SK-N-SH treated with all-trans-retinoic acid at 6 μM for 48 hours (cell line): Measurements from ENCODE around the gene TTC39C.

Experiments used
- ATAC-seq: fragments of 200-7000 bp; cut with Tn5 transposase; 3 replicates; pipeline ENCODE4 v1.9.1; 2020; ENCODE audit warnings: mild to moderate bottlenecking, moderate library complexity
- ARNTL ChIP-seq: fragments of 450-650 bp; formaldehyde crosslinking; IDR thresholded peaks from 2 replicates; pipeline ENCODE4 v1.5.0; 2020; ENCODE audit warnings: low read depth, mild to moderate bottlenecking, moderate library complexity, borderline replicate concordance
- BACH2 ChIP-seq: fragments of 250-450 bp; sonication (Bioruptor Pico); IDR thresholded peaks from 2 replicates; pipeline ENCODE4 v1.9.0; 2021; ENCODE audit warnings: mild to moderate bottlenecking, borderline replicate concordance
- CREB5 ChIP-seq: fragments of 250-450 bp; sonication (Bioruptor Pico); IDR thresholded peaks from 2 replicates; pipeline ENCODE4 v1.5.1; 2020; ENCODE audit warnings: low read depth, mild to moderate bottlenecking, moderate library complexity
- ESRRG ChIP-seq: fragments of 250-450 bp; sonication (Bioruptor Pico); IDR thresholded peaks from 2 replicates; pipeline ENCODE4 v1.6.1; 2021; ENCODE audit warnings: mild to moderate bottlenecking
- OSR1 ChIP-seq: fragments of 250-450 bp; sonication (Bioruptor Pico); IDR thresholded peaks from 2 replicates; pipeline ENCODE4 v1.8.0; 2022; ENCODE audit warnings: moderate library complexity, mild to moderate bottlenecking, inconsistent platforms
- PATZ1 ChIP-seq: fragments of 250-450 bp; sonication (Bioruptor Pico); IDR thresholded peaks from 2 replicates; pipeline ENCODE4 v1.8.0; 2020; ENCODE audit warnings: mild to moderate bottlenecking, moderate library complexity, borderline replicate concordance
- POU6F1 ChIP-seq: fragments of 250-450 bp; sonication (Bioruptor Pico); IDR thresholded peaks from 2 replicates; pipeline ENCODE4 v1.8.0; 2021; ENCODE audit warnings: low read depth, mild to moderate bottlenecking, moderate library complexity, borderline replicate concordance
- PPARA ChIP-seq: fragments of 250-450 bp; sonication (Bioruptor Pico); IDR thresholded peaks from 2 replicates; pipeline ENCODE4 v1.5.0; 2020; ENCODE audit warnings: mild to moderate bottlenecking, borderline replicate concordance
- RARB ChIP-seq: fragments of 250-450 bp; sonication (Bioruptor Pico); IDR thresholded peaks from 2 replicates; pipeline ENCODE4 v1.8.0; 2021; ENCODE audit warnings: mild to moderate bottlenecking, moderate library complexity
- SNAI2 ChIP-seq: fragments of 250-450 bp; sonication (Bioruptor Pico); IDR thresholded peaks from 2 replicates; pipeline ENCODE4 v1.5.0; 2020; ENCODE audit warnings: mild to moderate bottlenecking, moderate library complexity
- TCF4 ChIP-seq: fragments of 250-450 bp; sonication (Bioruptor Pico); IDR thresholded peaks from 2 replicates; pipeline ENCODE4 v1.8.0; 2021; ENCODE audit warnings: mild to moderate bottlenecking, moderate library complexity, borderline replicate concordance
- TOX ChIP-seq: fragments of 250-450 bp; sonication (Bioruptor Pico); IDR thresholded peaks from 2 replicates; pipeline ENCODE4 v1.8.0; 2021; ENCODE audit warnings: mild to moderate bottlenecking, moderate library complexity, borderline replicate concordance
- TSHZ2 ChIP-seq: fragments of 250-450 bp; sonication (Bioruptor Pico); IDR thresholded peaks from 2 replicates; pipeline ENCODE4 v1.5.0; 2020; ENCODE audit warnings: mild to moderate bottlenecking, moderate library complexity
- ZFP3 ChIP-seq: fragments of 250-450 bp; sonication (Bioruptor Pico); IDR thresholded peaks from 2 replicates; pipeline ENCODE4 v1.5.0; 2020; ENCODE audit warnings: mild to moderate bottlenecking, moderate library complexity
- ZFP30 ChIP-seq: fragments of 450-650 bp; formaldehyde crosslinking; IDR thresholded peaks from 2 replicates; pipeline ENCODE4 v1.5.0; 2022; ENCODE audit warnings: mild to moderate bottlenecking, moderate library complexity
- ZNF565 ChIP-seq: fragments of 450-650 bp; formaldehyde crosslinking; conservative IDR thresholded peaks from 2 replicates; pipeline ENCODE4 v1.5.0; 2020; ENCODE audit warnings: low read depth, mild to moderate bottlenecking, moderate library complexity
- ZNF70 ChIP-seq: fragments of 450-650 bp; formaldehyde crosslinking; IDR thresholded peaks from 2 replicates; pipeline ENCODE4 v1.5.0; 2020; ENCODE audit warnings: mild to moderate bottlenecking, moderate library complexity

The TTC39C gene

GRCh38 chr18:24039671-24040070 lies 25.1 kb downstream of the TTC39C start:
- no peak for TF ChIP-seq PPARA (CRISPR knock-in tag)
- no peak for TF ChIP-seq CREB5 (CRISPR knock-in tag)
- TF ChIP-seq ZFP30: no peak
- TF ChIP-seq BACH2 (CRISPR knock-in tag): no peak
- TF ChIP-seq TSHZ2 (CRISPR knock-in tag): no peak
- TF ChIP-seq RARB: no peak
- no peak for TF ChIP-seq ZFP3 (CRISPR knock-in tag)

DNA sequence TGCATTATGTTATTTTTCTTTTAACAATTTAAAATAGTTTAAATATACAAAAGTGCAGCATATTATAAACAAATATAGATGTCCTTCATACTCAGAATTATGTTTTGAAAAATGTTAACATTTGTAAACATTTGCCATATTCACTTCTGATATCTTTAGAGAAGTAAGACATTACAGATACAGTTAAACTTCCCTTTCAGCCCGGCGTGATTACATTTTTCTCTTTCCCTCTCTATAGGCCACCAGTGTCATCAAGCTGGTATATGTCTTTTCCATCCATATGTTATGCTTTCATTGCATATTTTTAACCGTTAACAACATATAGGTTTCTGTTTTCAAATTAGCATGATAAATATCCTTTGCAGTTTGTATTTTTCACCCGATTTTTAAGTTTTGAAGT lies 27.1 kb downstream of the TTC39C start:
- no peak for ATAC-seq
- TF ChIP-seq ESRRG (CRISPR knock-in tag): no peak
- TF ChIP-seq POU6F1 (CRISPR knock-in tag): no peak
- no peak for TF ChIP-seq BACH2 (CRISPR knock-in tag)
- no peak for TF ChIP-seq PATZ1 (CRISPR knock-in tag)
- no peak for TF ChIP-seq TCF4 (CRISPR knock-in tag)
- TF ChIP-seq ZFP3 (CRISPR knock-in tag): no peak
- no peak for TF ChIP-seq ZNF565 (CRISPR knock-in tag)
- no peak for TF ChIP-seq SNAI2 (CRISPR knock-in tag)
- no peak for TF ChIP-seq ARNTL (CRISPR knock-in tag)
- no peak for TF ChIP-seq OSR1 (CRISPR knock-in tag)
- no peak for TF ChIP-seq RARB

More at GRCh38 chr18:24039671-24040070, 25.1 kb downstream of the TTC39C start:
- no peak for ATAC-seq

GRCh38 chr18:24043403-24043802 lies 28.8 kb downstream of the TTC39C start:
- ATAC-seq: no peak
- no peak for TF ChIP-seq ESRRG (CRISPR knock-in tag)
- TF ChIP-seq POU6F1 (CRISPR knock-in tag): no peak
- TF ChIP-seq, all 23 proteins: peak for 0

GRCh38 chr18:24048261-24048660 lies 33.7 kb downstream of the TTC39C start:
- ATAC-seq: no peak
- TF ChIP-seq OSR1 (CRISPR knock-in tag) (no peak), TCF4 (CRISPR knock-in tag) (no peak), PATZ1 (CRISPR knock-in tag) (no peak), POU6F1 (CRISPR knock-in tag) (no peak), CREB5 (CRISPR knock-in tag) (no peak), RARB (no peak), ZFP30 (no peak), BACH2 (CRISPR knock-in tag) (no peak), ZNF70 (CRISPR knock-in tag) (no peak), TOX (CRISPR knock-in tag) (no peak), SNAI2 (CRISPR knock-in tag) (no peak)
